H9 (cell line): ENCODE data around the gene OXLD1. TPM values are rescaled to one million over a fixed set of nuclear protein-coding genes. Genes with fewer than 3 reads are reported as not detected.

Source experiments
- DNase-seq: peaks from one replicate; pipeline ENCODE4 v3.0.0-alpha.2; 2017
- H2AFZ ChIP-seq: one replicate; pipeline ENCODE4 v1.6.1; 2013; ENCODE audit warnings: mild to moderate bottlenecking, low read length, control low read depth, moderate library complexity
- H2AK5ac ChIP-seq: 2 replicates; pipeline ENCODE4 v1.6.1; 2013; ENCODE audit warnings: low read length, control low read depth, mixed read lengths; ENCODE audit not compliant: insufficient read length
- H2BK120ac ChIP-seq: one replicate; pipeline ENCODE4 v1.6.1; 2013; ENCODE audit warnings: low read depth, mild to moderate bottlenecking, low read length, control low read depth, inconsistent platforms; ENCODE audit not compliant: poor library complexity, severe bottlenecking
- H2BK12ac ChIP-seq: 2 replicates; pipeline ENCODE4 v1.6.1; 2013; ENCODE audit warnings: low read length, control low read depth, mixed read lengths, low read depth; ENCODE audit not compliant: insufficient read length
- H2BK15ac ChIP-seq: 2 replicates; pipeline ENCODE4 v1.6.1; 2013; ENCODE audit warnings: low read depth, low read length, control low read depth
- H2BK20ac ChIP-seq: one replicate; pipeline ENCODE4 v1.6.1; 2013; ENCODE audit warnings: low read depth, mild to moderate bottlenecking, low read length, control low read depth, inconsistent platforms; ENCODE audit not compliant: poor library complexity, severe bottlenecking
- H2BK5ac ChIP-seq: 2 replicates; pipeline ENCODE4 v1.6.1; 2013; ENCODE audit warnings: low read length, control low read depth, mixed read lengths; ENCODE audit not compliant: insufficient read length
- H3K14ac ChIP-seq: 2 replicates; pipeline ENCODE4 v1.6.1; 2013; ENCODE audit warnings: low read length, control low read depth; ENCODE audit not compliant: insufficient read depth
- H3K18ac ChIP-seq: 2 replicates; pipeline ENCODE4 v1.6.1; 2013; ENCODE audit warnings: low read depth, mild to moderate bottlenecking, mixed read lengths, low read length, control low read depth; ENCODE audit not compliant: insufficient read length
- H3K23ac ChIP-seq: 2 replicates; pipeline ENCODE4 v1.6.1; 2013; ENCODE audit warnings: low read length, control low read depth, mixed read lengths, low read depth; ENCODE audit not compliant: insufficient read length
- H3K23me2 ChIP-seq: 2 replicates; pipeline ENCODE4 v1.6.1; 2013; ENCODE audit warnings: low read depth, mild to moderate bottlenecking, mixed read lengths, low read length, control low read depth; ENCODE audit not compliant: insufficient read length, poor library complexity, severe bottlenecking
- H3K27ac ChIP-seq: 2 replicates; pipeline ENCODE4 v1.5.1; 2013; ENCODE audit warnings: low read length, control low read depth, mixed read lengths, low read depth; ENCODE audit not compliant: insufficient read length
- H3K27me3 ChIP-seq: 2 replicates; pipeline ENCODE4 v1.6.1; 2013; ENCODE audit warnings: low read length, control low read depth, inconsistent platforms; ENCODE audit not compliant: insufficient read depth
- H3K4ac ChIP-seq: 2 replicates; pipeline ENCODE4 v1.6.1; 2013; ENCODE audit warnings: low read depth, mild to moderate bottlenecking, control low read depth, inconsistent platforms, low read length, moderate library complexity
- H3K4me1 ChIP-seq: 2 replicates; pipeline ENCODE4 v1.6.1; 2013; ENCODE audit warnings: low read length, control low read depth, inconsistent platforms; ENCODE audit not compliant: insufficient read depth
- H3K4me2 ChIP-seq: 2 replicates; pipeline ENCODE4 v1.6.1; 2013; ENCODE audit warnings: low read length, control low read depth, mixed read lengths; ENCODE audit not compliant: insufficient read length, insufficient read depth
- H3K56ac ChIP-seq: 2 replicates; pipeline ENCODE4 v1.6.1; 2013; ENCODE audit warnings: low read depth, mild to moderate bottlenecking, mixed read lengths, low read length, control low read depth; ENCODE audit not compliant: insufficient read length
- H3K79me1 ChIP-seq: 2 replicates; pipeline ENCODE4 v1.6.1; 2013; ENCODE audit warnings: low read depth, mild to moderate bottlenecking, moderate library complexity, low read length, control low read depth, inconsistent platforms; ENCODE audit not compliant: insufficient read depth, poor library complexity, severe bottlenecking
- H3K79me2 ChIP-seq: 2 replicates; pipeline ENCODE4 v1.6.1; 2013; ENCODE audit warnings: low read length, control low read depth, inconsistent platforms; ENCODE audit not compliant: insufficient read depth
- H3K9ac ChIP-seq: 2 replicates; pipeline ENCODE4 v1.6.1; 2013; ENCODE audit warnings: low read length, control low read depth, mixed read lengths; ENCODE audit not compliant: insufficient read length; ENCODE audit errors: extremely low read depth
- H3K9me3 ChIP-seq: one replicate; pipeline ENCODE4 v1.6.1; 2013; ENCODE audit warnings: low read depth, low read length, inconsistent platforms; ENCODE audit not compliant: control insufficient read depth
- H3T11ph ChIP-seq: one replicate; pipeline ENCODE4 v1.6.1; 2013; ENCODE audit warnings: mild to moderate bottlenecking, low read length, control low read depth, inconsistent platforms
- H4K20me1 ChIP-seq: one replicate; pipeline ENCODE4 v1.6.1; 2013; ENCODE audit not compliant: control insufficient read depth, insufficient read length, insufficient read depth
- H4K5ac ChIP-seq: 2 replicates; pipeline ENCODE4 v1.6.1; 2013; ENCODE audit warnings: low read depth, mild to moderate bottlenecking, mixed read lengths, low read length, control low read depth; ENCODE audit not compliant: insufficient read length
- H4K8ac ChIP-seq: replicated peaks from 2 replicates; pipeline ENCODE4 v1.6.1; 2013; ENCODE audit warnings: low read length, control low read depth, mixed read lengths, low read depth; ENCODE audit not compliant: insufficient read length
- H4K91ac ChIP-seq: 2 replicates; pipeline ENCODE4 v1.6.1; 2013; ENCODE audit warnings: low read depth, mild to moderate bottlenecking, moderate library complexity, mixed read lengths, low read length, control low read depth; ENCODE audit not compliant: insufficient read length
- H3K27ac Mint-ChIP-seq, 3 experiments: 2 replicates in 2 of 3; 3 replicates in 1 of 3; pipeline ENCODE4 v1.8.0; 2020 to 2021; ENCODE audit warnings: mixed read lengths in 3 of 3, mild to moderate bottlenecking in 1 of 3, moderate library complexity in 1 of 3
- H3K27me3 Mint-ChIP-seq: 2 replicates; pipeline ENCODE4 v1.8.0; 2021; ENCODE audit warnings: low read depth, mild to moderate bottlenecking, moderate library complexity, mixed read lengths
- H3K36me3 Mint-ChIP-seq, 3 experiments: 2 replicates in 2 of 3; 3 replicates in 1 of 3; pipeline ENCODE4 v1.8.0; 2020 to 2021; ENCODE audit warnings: low read depth in 3 of 3, mixed read lengths in 3 of 3; ENCODE audit not compliant: insufficient read depth in 1 of 3
- H3K4me1 Mint-ChIP-seq, 2 experiments: 2 replicates each; pipeline ENCODE4 v1.8.0; 2020; ENCODE audit warnings: mixed read lengths in 2 of 2
- H3K4me3 Mint-ChIP-seq, 2 experiments: 2 replicates in 1 of 2; 3 replicates in 1 of 2; pipeline ENCODE4 v1.8.0; 2020 to 2021; ENCODE audit warnings: mild to moderate bottlenecking in 2 of 2, mixed read lengths in 2 of 2, moderate library complexity in 1 of 2
- H3K9me3 Mint-ChIP-seq, 2 experiments: 2 replicates in 1 of 2; 3 replicates in 1 of 2; pipeline ENCODE4 v1.8.0; 2020; ENCODE audit warnings: mild to moderate bottlenecking in 2 of 2, mixed read lengths in 2 of 2, moderate library complexity in 1 of 2
- CTCF ChIP-seq: fragments of 200-600 bp; sonication (generic); conservative IDR thresholded peaks from 3 replicates; pipeline ENCODE4 v1.8.0; 2021; ENCODE audit warnings: antibody characterized with exemption, mild to moderate bottlenecking
- WGBS: extraction: QIAGEN DNeasy Blood & Tissue Kit; methylation state at CpG from one replicate; pipeline ENCODE4 v1.1.7; 2013; ENCODE audit warnings: missing lambda C conversion rate, low lambda C conversion rate, mixed read lengths; ENCODE audit not compliant: insufficient read length; ENCODE audit errors: extremely low coverage; 5-methylcytosine and 5-hydroxymethylcytosine counted together
- total RNA-seq: library from RNA; stranded (reverse); gene quantifications from 2 replicates; pipeline ENCODE4 v1.2.1, GENCODE V29; 2021

OXLD1 gene
- total RNA-seq, 1 experiment from 2014 or later, result 25.0 TPM

DNA sequence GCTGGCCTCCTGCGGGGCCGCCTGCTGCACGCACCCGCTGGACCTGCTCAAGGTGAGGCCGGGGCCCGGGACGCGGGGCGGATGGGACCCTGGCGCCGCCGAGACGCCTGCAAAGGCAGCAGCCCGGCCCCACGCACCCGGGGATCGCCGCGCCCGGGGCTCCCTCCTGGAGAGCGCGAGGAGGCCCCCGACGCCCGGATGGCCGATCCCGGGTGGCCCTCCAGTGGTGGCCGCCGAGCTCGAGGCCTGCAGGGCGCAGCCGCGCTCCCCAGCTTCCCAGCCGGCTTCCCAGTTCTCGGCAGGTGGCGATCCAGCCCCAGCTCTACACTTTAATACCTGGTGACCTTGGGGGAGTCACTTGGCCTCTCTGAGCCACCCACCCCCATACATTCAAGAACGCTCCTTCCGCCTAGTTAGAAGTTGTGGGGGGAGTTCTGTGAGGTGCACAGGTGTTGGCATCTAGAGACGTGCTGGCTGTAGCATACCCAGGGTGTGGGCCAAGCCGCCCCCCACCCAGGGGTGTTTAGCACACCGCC lies 46.1 kb upstream of the OXLD1 start:
- H3K4ac ChIP-seq, result no peak overlapping the region
- no peaks in the 10 kb centered on the region for H3K79me1 ChIP-seq
- no peaks in the 10 kb centered on the region; the same call in 1 of the 2 replicates for H3K79me2 ChIP-seq
- no peaks in the 10 kb centered on the region for H3K27me3 ChIP-seq
- peak overlapping the region; percentile 62 for H3K4me2 ChIP-seq
- no CpG with 5 or more reads among the region's 41 CpGs for WGBS
- no peak for DNase-seq
- H3K56ac ChIP-seq, result no peak overlapping the region
- H4K5ac ChIP-seq, result no peak overlapping the region
- H2AFZ ChIP-seq, result no peak overlapping the region
- TF ChIP-seq CTCF, result peak; percentile 18; the same call in 1 of the 3 replicates
- no peak overlapping the region for H2BK15ac ChIP-seq
- no peak overlapping the region for H3K18ac ChIP-seq
- Mint-ChIP-seq H3K4me3 (peak overlapping the region; percentile 75 to 95), H3K27me3 (no peaks in the 10 kb centered on the region; the same call in 1 of the 2 replicates), H3K36me3 (peaks cover 1 to 21% (median 8%) of the 10 kb centered on the region in 3 experiments; a peak in 5 of 7 replicates), H3K4me1 (peaks cover 24% of the 10 kb centered on the region in 2 experiments), H3K27ac (peak overlapping the region in 2 of 3 experiments; percentile 59 to 92; a peak in 5 of 7 replicates), H3K9me3 (no peaks in the 10 kb centered on the region; a peak in 1 of 5 replicates)
- peaks cover 20% of the 10 kb centered on the region for H3K23me2 ChIP-seq
- no peaks in the 10 kb centered on the region; the same call in 1 of the 2 replicates for H3K4me1 ChIP-seq
- no peak overlapping the region for H2BK12ac ChIP-seq
- no peaks in the 10 kb centered on the region for H3K9me3 ChIP-seq
- peak overlapping the region; percentile 40 for H3K9ac ChIP-seq
- no peak overlapping the region for H4K8ac ChIP-seq
- H2BK20ac ChIP-seq, result no peak overlapping the region
- H4K91ac ChIP-seq, result no peak overlapping the region
- H4K20me1 ChIP-seq, result no peaks in the 10 kb centered on the region
- no peak overlapping the region for H2BK5ac ChIP-seq
- H3K23ac ChIP-seq, result no peak overlapping the region
- H3K14ac ChIP-seq, result no peak overlapping the region
- H2BK120ac ChIP-seq, result no peak overlapping the region
- H3K27ac ChIP-seq, result no peak overlapping the region
- no peak overlapping the region for H3T11ph ChIP-seq
- no peak overlapping the region for H2AK5ac ChIP-seq
